Measurements from ENCODE around the gene TMEM108. TPM values are rescaled to one million over a fixed set of nuclear protein-coding genes. Genes with fewer than 3 reads are reported as not detected.
A peak's percentile ranks its signal among the peaks of the same experiment; 100 is the strongest.

TMEM108 gene
- total RNA-seq, 1 donor = not detected

DNA sequence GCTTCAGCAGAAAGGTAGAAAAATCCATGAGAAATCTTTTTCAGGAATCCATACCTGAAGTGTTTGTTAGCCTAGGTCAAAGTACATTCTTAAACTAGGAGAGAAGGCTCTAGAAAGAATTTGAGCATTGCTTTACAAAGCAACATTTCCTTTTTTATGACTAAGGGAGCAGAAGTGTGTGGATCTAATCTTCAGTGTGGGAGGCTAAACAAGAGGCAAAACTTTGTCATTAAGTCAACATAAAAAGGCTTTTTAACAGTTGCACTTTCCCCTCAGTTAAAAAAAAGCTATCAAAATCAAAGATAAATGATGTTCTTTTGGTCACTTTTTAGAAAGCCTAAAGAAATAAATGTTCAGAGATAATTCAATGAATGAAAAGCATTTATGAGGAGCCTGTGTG is 154.8 kb downstream of the TMEM108 start:
- H3K4me3 ChIP-seq (ENCODE audit: low read depth, low read length) = no peak overlapping the region

DNA sequence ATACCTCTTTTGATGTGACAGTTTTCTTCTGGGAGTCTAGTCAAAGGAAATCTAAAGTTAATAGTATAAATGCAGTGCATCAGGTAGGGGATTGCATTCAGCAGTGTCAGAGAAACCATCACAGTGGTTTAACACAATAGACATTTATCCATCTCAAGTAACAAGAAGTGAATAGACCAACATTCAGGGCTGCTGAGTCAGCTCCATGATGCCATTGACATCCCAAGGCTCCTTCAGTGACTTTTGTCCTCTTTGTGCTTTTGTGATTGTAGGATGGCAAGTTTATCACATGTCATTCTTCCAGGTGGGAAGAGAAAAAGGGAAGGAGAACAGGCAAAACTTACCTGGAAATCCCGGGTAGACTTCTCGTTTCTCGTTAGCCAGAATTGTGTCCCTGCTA is 158.3 kb downstream of the TMEM108 start:
- TF ChIP-seq, protein P1, sequence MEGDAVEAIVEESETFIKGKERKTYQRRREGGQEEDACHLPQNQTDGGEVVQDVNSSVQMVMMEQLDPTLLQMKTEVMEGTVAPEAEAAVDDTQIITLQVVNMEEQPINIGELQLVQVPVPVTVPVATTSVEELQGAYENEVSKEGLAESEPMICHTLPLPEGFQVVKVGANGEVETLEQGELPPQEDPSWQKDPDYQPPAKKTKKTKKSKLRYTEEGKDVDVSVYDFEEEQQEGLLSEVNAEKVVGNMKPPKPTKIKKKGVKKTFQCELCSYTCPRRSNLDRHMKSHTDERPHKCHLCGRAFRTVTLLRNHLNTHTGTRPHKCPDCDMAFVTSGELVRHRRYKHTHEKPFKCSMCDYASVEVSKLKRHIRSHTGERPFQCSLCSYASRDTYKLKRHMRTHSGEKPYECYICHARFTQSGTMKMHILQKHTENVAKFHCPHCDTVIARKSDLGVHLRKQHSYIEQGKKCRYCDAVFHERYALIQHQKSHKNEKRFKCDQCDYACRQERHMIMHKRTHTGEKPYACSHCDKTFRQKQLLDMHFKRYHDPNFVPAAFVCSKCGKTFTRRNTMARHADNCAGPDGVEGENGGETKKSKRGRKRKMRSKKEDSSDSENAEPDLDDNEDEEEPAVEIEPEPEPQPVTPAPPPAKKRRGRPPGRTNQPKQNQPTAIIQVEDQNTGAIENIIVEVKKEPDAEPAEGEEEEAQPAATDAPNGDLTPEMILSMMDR (IDR thresholded peaks at IDR 0.05; ENCODE audit: insufficient read depth, low read length) = no peak
- DNase-seq (ENCODE audit: low read depth) = no peak
- no peak overlapping the region for H3K4me3 ChIP-seq (ENCODE audit: low read depth, low read length)

More for the DNA sequence above, 154.8 kb downstream of the TMEM108 start:
- DNase-seq (ENCODE audit: low read depth) = no peak
- TF ChIP-seq, protein P1 (IDR thresholded peaks at IDR 0.05; ENCODE audit: insufficient read depth, low read length) = no peak

DNA sequence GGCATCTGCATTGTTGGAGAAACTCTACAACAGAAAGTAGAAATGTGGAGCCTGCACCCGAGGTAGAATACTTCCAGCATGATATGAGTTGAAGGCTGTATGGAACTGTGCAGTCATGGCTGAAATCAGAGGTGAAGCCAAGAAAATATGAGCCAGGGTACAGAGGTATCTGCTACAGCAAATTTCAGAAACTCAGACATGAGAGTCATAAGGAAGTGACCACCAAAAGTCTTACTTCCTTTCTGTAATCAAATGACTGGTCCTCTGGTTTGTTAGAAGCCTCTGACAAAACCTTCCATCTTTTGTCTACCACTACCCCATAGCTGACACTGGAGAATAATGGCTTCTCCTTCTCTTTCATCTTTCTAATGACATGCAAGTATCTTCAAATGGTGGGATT is 159.4 kb downstream of the TMEM108 start:
- DNase-seq (ENCODE audit: low read depth) = no peak
- no peak overlapping the region for H3K4me3 ChIP-seq (ENCODE audit: low read depth, low read length)
- TF ChIP-seq, protein P1 (IDR thresholded peaks at IDR 0.05; ENCODE audit: insufficient read depth, low read length) = no peak

DNA sequence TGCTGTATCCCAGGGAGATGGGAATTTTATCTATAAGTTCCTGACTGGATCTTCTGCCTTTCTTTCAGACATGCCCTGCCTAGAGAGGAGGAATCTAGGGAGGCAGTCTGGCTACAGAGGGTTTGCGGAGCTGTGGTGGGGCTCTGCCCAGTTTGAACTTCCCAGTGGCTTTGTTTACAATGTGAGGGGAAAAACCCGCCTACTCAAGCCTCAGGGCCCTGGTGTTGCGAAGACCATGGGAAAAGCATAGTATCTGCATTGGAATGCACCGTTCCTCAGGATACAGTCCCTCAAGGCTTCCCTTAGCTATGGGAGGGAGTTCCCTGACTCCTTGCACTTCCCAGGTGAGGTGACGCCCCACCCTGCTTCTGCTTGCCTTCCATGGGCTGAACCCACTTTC is 168.7 kb downstream of the TMEM108 start:
- DNase-seq (ENCODE audit: low read depth) = no peak
- TF ChIP-seq, protein P1 (IDR thresholded peaks at IDR 0.05; ENCODE audit: insufficient read depth, low read length) = no peak
- no peak overlapping the region for H3K4me3 ChIP-seq (ENCODE audit: low read depth, low read length)

DNA sequence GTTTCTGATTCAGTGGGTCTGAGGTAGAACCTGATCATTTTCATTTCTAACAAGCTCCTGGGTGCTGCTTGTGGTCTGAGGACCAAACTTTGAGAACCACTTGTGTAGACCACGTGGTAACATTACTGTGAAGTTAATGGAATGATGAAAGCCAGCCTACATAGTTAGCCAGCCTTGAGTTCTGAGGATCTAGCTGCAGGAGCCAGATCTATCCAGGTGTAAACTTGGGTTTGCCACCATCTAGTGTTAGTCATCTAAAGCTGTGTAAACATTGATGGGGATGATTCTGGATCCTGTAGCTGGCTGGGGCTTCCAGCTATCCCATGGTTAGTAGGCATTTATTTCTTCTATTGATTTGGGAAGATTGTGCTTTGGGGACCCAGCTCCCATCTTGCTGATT is 170.0 kb downstream of the TMEM108 start:
- H3K4me3 ChIP-seq (ENCODE audit: low read depth, low read length) = no peak overlapping the region
- TF ChIP-seq, protein P1 (IDR thresholded peaks at IDR 0.05; ENCODE audit: insufficient read depth, low read length) = no peak
- no peak for DNase-seq (ENCODE audit: low read depth)

DNA sequence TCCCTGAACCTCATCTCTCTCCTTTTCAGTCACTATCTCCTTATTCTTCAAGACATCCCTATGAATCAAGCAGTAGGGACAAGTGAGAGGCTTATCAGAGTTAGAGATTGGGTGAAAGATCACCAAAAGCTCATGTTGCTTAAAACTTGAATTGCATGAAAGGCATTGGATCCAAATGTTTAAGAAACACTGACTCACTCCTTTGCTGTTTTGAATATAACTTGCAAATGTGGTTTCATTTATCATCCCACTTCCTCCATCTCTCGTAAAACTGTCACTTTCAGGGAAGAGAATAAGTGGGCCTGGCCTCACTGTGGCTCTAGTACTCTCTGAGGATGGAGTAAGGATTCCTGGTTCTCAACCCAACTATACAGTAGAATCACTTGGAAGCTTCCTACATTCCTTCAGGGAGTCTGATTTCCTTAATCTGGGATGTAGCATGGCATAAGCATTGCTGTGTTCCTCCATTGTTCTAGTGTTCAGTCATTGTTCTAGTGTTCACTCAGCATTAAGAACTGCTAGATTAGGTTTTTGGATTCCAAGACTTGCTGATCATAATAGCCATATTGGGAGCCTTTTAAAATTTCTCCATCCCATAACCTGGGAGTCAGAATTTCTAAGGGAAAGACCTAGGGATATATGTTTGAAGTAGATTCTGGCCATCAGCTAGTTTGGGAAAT is 171.8 kb downstream of the TMEM108 start:
- peak; percentile 14 for DNase-seq (ENCODE audit: low read depth)
- no peak overlapping the region for H3K4me3 ChIP-seq (ENCODE audit: low read depth, low read length)
- TF ChIP-seq, protein P1 (IDR thresholded peaks at IDR 0.05; ENCODE audit: insufficient read depth, low read length) = no peak

DNA sequence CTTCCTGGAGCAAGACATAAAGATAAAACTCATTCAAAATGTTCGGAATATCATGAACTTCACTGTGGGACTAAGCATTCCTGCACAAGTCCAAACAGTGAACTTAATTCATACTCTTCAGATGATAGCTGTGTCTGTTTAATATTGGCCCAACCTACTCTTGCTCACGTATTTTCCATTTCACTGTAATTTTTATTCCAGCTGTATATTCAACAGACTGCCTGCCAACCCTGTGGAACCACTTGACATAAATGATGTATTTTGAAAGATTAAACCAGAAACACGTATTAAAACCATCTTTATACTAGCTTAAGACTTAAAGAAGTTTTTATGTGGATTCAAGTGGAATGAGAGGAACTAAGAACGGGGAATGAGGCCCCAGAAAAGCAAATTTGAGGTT is 172.5 kb downstream of the TMEM108 start:
- H3K4me3 ChIP-seq (ENCODE audit: low read depth, low read length) = no peak overlapping the region
- TF ChIP-seq, protein P1 (IDR thresholded peaks at IDR 0.05; ENCODE audit: insufficient read depth, low read length) = no peak
- DNase-seq (ENCODE audit: low read depth) = no peak

Measured in fibroblast of the aortic adventitia (primary cell).